ENCODE measurements around the gene KDF1.

- TF ChIP-seq, protein P1, sequence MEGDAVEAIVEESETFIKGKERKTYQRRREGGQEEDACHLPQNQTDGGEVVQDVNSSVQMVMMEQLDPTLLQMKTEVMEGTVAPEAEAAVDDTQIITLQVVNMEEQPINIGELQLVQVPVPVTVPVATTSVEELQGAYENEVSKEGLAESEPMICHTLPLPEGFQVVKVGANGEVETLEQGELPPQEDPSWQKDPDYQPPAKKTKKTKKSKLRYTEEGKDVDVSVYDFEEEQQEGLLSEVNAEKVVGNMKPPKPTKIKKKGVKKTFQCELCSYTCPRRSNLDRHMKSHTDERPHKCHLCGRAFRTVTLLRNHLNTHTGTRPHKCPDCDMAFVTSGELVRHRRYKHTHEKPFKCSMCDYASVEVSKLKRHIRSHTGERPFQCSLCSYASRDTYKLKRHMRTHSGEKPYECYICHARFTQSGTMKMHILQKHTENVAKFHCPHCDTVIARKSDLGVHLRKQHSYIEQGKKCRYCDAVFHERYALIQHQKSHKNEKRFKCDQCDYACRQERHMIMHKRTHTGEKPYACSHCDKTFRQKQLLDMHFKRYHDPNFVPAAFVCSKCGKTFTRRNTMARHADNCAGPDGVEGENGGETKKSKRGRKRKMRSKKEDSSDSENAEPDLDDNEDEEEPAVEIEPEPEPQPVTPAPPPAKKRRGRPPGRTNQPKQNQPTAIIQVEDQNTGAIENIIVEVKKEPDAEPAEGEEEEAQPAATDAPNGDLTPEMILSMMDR (IDR thresholded peaks at IDR 0.05; ENCODE audit: borderline replicate concordance, extremely low read depth, low read length, poor library complexity, severe bottlenecking), result no peak
- no peak for TF ChIP-seq EZH2 (IDR thresholded peaks at IDR 0.05; ENCODE audit: borderline replicate concordance, low read depth, low read length, severe bottlenecking)
Measured at GRCh38 chr1:26972390-26972789, 12.1 kb upstream of the KDF1 start.

Data from DND-41 (cell line).